ENCODE results near the gene VWA3A.

Gene VWA3A

GRCh38 chr16:22203091-22203490, 110.8 kb downstream of the VWA3A start:
- no peak for DNase-seq (ENCODE audit: low read depth in 2 of 2)

GRCh38 chr16:22204091-22204655, 111.8 kb downstream of the VWA3A start:
- DNase-seq (ENCODE audit: low read depth in 2 of 2), result no peak

- DNase-seq (ENCODE audit: low read depth in 2 of 2), result no peak
Measured at GRCh38 chr16:22205577-22206012, 113.3 kb downstream of the VWA3A start.

- peak; percentile 64 to 73 for DNase-seq (ENCODE audit: low read depth in 2 of 2)
Measured at GRCh38 chr16:22206013-22206841, 113.9 kb downstream of the VWA3A start, which contains the start of gene EEF2K. Gene EEF2K, plus strand, starts transcription at chr16:22206278. Its CDS starts 19,452 bp downstream, at chr16:22225730.
